GM21529 (cell line): Measurements from ENCODE around the gene GDA.
"Not testable (repeated sequence)": the region's sequence is repeated elsewhere in the genome, so short reads cannot be mapped to it uniquely, and the experiment has no call there.

Experiments
- ATAC-seq: cut with Tn5 transposase; IDR thresholded peaks from one replicate; pipeline ENCODE4 v1.9.1; 2021; ENCODE audit not compliant: unreplicated experiment

GDA gene

GRCh38 chr9:72204062-72204461 lies 54.8 kb downstream of the GDA start:
- no peak for ATAC-seq

GRCh38 chr9:72205513-72205912 lies 56.3 kb downstream of the GDA start:
- peak; percentile 48 for ATAC-seq

GRCh38 chr9:72207278-72207677 lies 58.0 kb downstream of the GDA start:
- peak; percentile 47 for ATAC-seq

- no peak for ATAC-seq
Measured at GRCh38 chr9:72210522-72210921, 61.3 kb downstream of the GDA start.

- ATAC-seq, result no peak
Measured at GRCh38 chr9:72211047-72211446, 61.8 kb downstream of the GDA start.

- ATAC-seq, result no peak
Measured at GRCh38 chr9:72213906-72214305, 64.7 kb downstream of the GDA start.

- ATAC-seq, result no peak
Measured at GRCh38 chr9:72217306-72217842, 68.1 kb downstream of the GDA start.

- no peak for ATAC-seq
Measured at GRCh38 chr9:72220589-72220988, 71.3 kb downstream of the GDA start.

- ATAC-seq, result no peak
Measured at GRCh38 chr9:72226146-72226812, 77.0 kb downstream of the GDA start.

GRCh38 chr9:72228282-72228681 lies 79.0 kb downstream of the GDA start:
- ATAC-seq, result no peak

GRCh38 chr9:72232778-72233177 lies 83.5 kb downstream of the GDA start:
- ATAC-seq, result no peak

GRCh38 chr9:72247549-72247948 lies 98.3 kb downstream of the GDA start:
- no peak for ATAC-seq

GRCh38 chr9:72251589-72251988 lies 102.3 kb downstream of the GDA start:
- ATAC-seq, result no peak

GRCh38 chr9:72254901-72255545 lies 105.8 kb downstream of the GDA start:
- no peak for ATAC-seq

- no peak for ATAC-seq
Measured at GRCh38 chr9:72255569-72255968, 106.3 kb downstream of the GDA start.

- ATAC-seq, result no peak
Measured at GRCh38 chr9:72256931-72257330, 107.7 kb downstream of the GDA start.

GRCh38 chr9:72257814-72258213 lies 108.6 kb downstream of the GDA start:
- ATAC-seq, result no peak

- ATAC-seq, result no peak
Measured at GRCh38 chr9:72262063-72262462, 112.8 kb downstream of the GDA start.

- no peak for ATAC-seq
Measured at GRCh38 chr9:72263572-72263971, 114.3 kb downstream of the GDA start.

- no peak for ATAC-seq
Measured at GRCh38 chr9:72268961-72269360, 119.7 kb downstream of the GDA start.

GRCh38 chr9:72270359-72270758 lies 121.1 kb downstream of the GDA start:
- ATAC-seq, result not testable (repeated sequence)

- peak; percentile 68 for ATAC-seq
Measured at GRCh38 chr9:72271613-72272478, 122.6 kb downstream of the GDA start.
